RCC 7860 (cell line): ENCODE results near the gene CEMIP2.
A peak's percentile ranks its signal among the peaks of the same experiment; 100 is the strongest.
"Not testable (repeated sequence)": the region's sequence is repeated elsewhere in the genome, so short reads cannot be mapped to it uniquely, and the experiment has no call there.

ENCODE experiments used
- DNase-seq: peaks from one replicate; pipeline ENCODE4 v3.0.0-alpha.2; 2015; ENCODE audit warnings: low spot score
- FAIRE-seq: peaks from 2 replicates; lab custom pipeline; 2012; peaks lifted over from hg19 to GRCh38; lab: Jason Lieb, UNC

The CEMIP2 gene

DNA sequence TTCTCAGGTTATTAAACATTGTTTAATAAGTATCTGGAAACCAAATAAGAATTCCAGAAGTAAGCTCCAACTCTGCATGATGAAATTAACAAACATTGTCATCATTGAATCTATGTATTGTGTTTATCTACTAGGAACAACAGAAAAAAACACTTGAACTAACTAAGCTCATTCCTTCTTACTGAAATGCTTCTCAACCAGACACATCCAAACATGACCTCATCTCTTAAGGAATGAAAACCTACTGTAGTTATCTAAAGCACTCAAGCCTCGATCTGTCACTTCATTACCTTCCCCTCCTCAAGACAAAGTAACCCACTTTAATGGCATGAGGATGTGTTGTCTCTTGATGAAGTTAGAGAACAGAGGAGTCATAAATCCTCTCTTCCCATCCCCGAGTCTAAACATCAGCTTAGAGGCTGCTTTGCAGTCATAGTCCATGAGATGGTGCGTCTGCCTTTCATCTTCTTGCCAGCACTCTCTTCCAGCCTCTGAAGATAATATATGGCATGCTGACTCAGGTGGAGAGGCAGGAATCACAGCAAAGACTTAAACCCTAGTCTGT is 86.5 kb downstream of the CEMIP2 start:
- DNase-seq (peak; percentile 65), FAIRE-seq (peak; percentile 75)

DNA sequence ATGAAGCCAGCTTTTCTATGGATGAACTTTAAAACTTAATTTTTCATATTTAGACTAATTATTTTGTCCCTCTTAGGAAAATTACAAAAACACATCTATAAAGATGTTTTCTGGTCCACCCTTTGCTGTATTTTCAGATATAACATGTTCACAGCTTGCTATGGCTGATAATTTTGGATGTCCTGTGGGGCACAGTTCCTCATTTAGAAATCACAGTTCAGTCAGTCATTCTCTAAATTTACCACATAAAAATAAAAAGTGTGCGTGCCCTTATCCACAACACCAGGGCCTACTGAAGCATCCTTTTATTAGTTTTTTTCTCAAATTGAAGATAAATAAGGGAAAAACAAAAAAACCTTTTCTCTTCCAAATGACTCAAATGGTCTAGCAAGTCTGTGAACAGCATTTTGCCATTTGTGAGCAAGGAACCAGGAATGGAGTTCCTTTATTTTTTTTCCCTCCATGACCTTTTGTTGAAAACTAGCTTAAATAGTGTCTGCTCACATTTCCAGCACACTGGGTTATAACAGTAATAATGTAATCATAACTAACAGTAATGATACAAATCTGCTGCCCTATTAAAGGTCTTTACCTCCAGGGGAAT is 87.1 kb downstream of the CEMIP2 start:
- FAIRE-seq (no peak), DNase-seq (no peak)

DNA sequence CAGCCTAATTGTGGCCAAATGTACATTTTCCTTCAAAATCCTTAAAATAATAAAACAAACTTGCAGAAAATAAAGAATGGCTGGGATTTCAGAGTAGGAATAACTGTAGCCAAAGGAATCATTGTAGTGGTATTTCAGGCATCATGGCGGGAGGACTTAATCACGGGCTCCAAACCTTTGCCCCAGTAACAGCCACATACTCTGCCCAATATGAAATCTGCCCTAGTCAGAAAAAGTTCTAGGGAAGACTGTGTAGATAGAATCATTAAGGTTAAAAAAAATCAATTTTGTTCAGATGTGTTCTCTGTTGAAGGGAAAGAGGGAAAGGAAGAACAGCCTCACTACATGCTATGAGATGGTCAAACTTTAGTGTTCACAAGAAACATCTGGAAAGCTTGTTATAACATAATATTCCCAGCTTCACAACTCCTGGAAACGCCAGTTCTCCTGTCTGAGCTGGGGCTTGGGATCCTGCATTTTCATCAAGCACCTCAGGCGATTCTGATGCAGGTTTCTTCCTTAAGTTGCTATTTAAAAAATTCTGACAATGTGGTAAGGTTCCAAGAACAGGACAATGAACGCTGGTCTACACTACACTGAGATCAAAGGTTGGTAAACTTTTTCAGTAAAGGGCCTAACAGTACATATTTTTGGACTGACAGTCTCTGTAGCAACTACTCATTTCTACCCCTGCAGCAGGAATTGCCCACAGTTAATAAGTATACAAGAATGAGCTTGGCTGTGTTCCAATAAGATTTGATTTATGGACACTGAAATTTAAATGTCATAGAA is 87.9 kb downstream of the CEMIP2 start:
- peak; percentile 86 for FAIRE-seq
- peak; percentile 68 for DNase-seq

DNA sequence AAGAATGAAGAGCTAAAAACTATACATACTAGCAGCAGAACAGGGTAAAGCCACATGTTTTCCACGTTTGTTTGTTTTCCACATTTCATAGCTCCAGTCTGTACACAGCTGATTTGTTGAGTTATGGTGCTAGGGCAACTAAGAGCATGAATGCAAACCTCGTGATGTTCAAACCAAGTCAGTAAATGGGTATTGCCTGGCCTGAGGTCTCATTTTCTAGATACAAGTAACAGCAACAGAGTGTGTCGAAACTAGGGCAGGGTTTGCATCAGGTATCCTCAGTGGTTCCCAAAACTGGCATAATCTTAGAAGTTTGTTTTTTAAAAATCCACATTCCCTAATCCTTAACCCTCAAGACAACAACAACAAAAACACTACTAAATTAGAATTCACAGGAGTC is 89.3 kb downstream of the CEMIP2 start:
- FAIRE-seq = no peak
- no peak for DNase-seq

DNA sequence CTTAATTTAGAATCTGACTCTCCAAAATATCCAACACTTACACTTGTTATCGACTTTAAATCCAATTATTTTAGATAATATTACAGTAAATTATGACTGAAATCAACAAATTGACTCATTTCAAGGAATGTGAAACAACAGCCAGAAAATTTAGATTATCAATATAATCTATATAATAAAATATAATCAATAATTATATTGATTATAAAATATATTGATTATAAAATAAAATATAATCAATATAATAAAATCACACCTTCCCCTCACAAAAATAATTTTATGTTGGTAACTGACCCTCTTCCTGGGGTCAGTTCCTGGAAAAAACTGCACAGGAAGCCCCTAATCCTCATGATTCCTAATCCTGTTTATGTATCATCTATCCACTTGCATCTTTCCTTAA is 91.1 kb downstream of the CEMIP2 start:
- peak; percentile 17 for FAIRE-seq
- no peak for DNase-seq

DNA sequence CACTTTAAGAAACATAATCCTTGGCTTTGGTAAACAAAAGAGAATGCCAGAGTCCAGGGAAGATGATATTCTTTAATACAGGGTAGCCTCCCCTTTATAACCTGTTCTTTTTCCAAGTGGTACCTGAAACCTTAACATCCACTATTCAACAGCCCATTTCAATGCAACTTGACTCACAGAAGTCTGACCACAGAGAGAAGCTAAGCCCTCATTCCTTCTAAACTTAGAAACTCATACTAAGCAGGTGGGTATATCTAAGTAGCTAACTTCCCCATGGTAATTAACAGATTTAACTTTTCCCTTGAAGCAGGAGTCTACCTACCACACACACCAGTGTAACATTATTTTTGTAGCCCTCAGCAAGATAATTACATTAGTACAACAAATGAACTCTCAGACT is 91.9 kb downstream of the CEMIP2 start:
- FAIRE-seq (no peak), DNase-seq (no peak)

DNA sequence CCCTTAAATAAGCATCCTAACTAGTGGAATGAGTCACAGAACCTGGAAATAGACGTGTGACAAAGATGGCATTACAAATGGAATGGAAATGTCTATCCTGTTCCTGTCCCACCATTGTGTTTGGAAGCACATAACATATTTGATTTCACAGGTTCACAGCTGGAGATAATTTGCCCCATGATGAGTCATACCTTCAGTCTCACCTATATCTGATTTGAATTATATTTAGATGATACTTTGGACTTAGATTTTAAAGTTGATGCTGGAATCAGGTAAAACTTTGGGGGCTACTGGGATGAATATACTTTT is 92.5 kb downstream of the CEMIP2 start:
- FAIRE-seq = no peak

DNA sequence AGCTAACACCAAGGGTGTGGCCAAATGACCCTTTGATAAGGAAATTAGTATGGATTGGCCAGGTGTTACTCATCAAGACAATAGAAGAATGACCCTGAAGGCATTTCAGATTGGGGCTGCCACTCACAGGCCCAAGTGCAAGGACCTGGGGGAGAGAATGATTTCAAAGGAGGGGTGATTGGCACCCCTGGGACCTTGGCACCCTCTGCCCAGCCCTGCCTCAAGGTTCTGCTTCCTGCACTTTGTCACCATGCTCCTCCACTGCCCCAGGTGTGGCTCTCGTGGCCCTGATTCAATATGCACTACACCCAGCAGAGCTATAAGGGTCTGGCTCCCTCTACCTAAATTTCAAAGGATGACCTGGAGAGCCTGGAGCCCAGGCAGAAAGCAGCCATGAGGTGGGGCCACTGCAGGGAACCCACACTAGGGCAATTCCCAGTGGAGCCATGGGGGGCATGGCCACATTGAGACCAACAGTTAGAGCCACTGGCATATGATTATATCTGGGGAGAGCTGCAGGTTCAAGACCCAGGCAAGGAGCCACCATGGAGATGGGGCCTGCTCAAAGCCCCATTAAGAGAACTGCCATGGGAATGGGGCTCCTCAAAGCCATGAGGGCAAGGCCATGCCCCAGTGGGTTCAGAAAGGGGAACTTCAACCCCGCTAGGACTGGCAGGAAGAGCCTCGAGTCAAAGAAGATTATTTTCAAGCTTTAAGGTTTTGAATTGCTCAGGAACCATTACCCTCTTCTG is 93.0 kb downstream of the CEMIP2 start:
- DNase-seq (no peak), FAIRE-seq (no peak)

More for the DNA sequence above, 92.5 kb downstream of the CEMIP2 start:
- DNase-seq = no peak

DNA sequence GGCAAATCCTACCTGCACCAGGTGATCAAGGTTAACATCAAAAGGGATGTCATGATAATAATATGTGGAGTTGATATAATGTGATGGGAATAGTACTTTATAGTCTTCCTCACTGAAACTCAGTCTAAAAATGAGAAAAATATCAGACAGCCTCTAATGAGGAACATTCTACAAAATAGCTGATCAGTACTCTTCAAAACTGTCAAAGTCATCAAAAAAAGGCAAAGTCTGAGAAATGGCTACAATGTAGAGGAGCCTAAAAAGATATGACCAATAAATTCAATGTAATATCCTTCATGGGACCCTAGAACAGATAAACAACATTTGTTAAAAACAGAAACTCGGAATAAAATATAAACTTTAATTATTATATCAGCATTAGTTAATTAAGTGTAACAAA is 95.7 kb downstream of the CEMIP2 start:
- DNase-seq (no peak), FAIRE-seq (no peak)

DNA sequence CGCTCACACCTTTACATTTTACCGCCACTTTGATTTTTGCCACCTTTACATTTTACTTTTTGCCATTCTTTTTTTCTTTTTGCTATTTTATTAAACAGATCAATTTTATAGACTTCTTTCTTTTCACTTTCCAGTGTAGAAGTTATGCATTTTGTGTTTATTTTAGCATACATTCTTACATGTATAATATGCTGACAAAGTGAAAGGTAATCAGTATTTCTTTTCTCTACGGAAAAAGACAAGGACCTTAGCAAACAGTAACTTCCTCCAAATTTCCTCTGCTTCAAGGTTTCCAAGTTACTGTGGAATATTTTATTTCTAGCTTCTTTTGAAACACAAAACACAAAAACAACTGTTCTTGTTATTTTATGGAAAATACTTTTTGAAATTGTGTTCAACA is 97.0 kb downstream of the CEMIP2 start:
- FAIRE-seq (no peak), DNase-seq (no peak)

DNA sequence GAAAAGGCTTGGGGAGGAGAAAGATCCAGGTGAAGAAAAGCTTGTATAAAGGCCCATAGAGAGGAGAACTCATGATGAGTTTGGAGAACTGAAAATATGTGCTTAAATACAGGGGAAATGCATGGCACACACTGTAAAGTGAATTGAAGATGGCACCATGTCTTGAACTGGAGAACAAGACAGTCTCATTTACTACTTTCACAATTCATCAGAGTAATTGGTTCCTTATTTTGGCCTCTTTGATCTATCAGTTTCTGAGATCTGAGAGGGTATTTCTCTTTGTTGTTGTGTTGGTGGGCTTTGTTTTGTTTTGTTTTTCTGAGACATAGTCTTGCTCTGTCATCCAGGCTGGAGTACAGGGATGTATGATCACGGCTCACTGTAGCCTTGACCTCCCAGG is 98.2 kb downstream of the CEMIP2 start:
- no peak for DNase-seq
- no peak for FAIRE-seq

DNA sequence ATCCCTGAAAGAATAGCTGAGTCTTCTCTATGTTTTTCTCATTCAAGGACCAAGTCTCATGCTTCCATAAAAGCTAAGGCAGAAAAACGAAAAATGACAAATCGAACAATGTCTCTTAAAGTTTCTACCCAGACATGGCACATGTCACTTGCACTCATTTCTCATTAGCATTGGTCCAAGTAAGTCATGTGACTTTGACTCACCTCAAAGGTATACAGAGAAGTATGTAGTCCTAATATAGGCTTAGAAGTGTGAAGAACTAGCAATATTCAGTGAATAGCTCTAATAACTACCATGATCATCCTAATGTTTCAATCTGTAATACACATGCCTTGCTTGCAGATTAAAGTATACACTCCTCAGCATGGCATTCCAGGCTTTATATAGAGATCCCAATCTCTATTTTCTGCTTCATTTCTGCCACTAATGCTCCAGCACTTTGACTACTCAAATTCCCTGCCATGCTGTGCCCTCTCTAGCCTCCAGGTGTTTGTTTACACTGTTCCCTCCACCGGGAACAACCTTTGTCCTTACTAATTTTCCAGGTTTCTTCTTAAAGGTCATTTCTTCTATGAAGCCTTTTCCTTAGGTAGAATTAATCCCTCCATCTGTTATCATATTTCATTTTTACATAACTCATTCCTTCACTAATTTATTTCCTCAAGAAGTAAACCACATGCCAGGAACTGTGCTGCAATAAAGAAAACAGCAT is 98.9 kb downstream of the CEMIP2 start:
- DNase-seq (no peak), FAIRE-seq (no peak)

DNA sequence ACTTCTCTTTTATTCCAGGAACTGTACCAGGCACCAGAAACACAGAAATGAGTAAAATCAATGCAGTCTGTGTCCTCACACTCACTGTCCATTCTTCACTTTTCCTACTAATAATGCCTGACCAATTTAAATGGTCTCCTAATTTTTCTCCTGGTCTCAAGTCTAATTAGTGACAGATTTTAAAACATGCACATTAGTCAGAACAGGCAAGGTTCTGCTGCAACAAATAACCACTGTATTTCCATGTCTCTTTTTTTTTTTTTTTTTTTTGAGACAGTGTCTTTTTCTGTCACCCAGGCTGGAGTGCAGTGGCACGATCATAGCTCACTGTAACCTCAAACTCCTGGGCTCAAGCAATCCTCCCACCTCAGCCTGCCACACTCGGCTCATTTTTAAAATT is 99.6 kb downstream of the CEMIP2 start:
- no peak for DNase-seq
- no peak for FAIRE-seq

DNA sequence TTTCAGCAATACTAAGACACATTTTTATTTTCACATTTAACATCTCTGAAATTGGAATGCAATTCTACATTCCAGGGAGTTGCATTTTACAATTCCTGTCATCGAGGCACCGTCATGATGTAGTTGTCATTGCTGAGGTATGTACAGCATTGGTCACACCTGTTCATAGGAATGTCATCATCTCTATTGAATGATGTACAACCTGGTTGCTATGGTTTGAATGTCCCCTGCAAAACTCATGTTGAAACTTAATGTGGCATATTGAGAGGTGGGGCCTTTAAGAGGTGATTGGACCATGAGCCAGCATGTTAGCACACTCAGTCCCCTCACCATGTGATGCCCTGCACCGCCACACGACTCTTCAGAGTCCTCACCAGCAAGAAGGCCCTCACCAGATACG is 103.1 kb downstream of the CEMIP2 start:
- FAIRE-seq (no peak), DNase-seq (no peak)

DNA sequence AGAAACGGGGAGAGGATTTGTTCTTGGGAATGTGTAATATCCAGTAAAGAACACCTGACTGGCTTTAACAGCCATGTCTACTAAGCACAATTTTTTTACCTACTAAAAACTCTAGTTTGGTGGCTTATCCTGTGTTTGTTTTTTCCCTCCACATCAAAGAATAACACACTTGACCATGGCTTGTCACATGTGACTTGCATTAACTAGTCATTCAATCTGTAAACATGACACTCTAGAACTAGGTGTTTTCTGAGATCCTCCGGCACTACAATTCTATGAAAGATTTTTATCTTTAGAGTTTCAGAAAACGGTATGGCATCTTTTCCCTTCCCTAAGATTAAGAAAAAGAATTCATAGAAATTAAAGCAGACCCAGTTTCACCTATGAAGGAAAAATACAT is 103.7 kb downstream of the CEMIP2 start:
- no peak for DNase-seq
- FAIRE-seq = no peak

DNA sequence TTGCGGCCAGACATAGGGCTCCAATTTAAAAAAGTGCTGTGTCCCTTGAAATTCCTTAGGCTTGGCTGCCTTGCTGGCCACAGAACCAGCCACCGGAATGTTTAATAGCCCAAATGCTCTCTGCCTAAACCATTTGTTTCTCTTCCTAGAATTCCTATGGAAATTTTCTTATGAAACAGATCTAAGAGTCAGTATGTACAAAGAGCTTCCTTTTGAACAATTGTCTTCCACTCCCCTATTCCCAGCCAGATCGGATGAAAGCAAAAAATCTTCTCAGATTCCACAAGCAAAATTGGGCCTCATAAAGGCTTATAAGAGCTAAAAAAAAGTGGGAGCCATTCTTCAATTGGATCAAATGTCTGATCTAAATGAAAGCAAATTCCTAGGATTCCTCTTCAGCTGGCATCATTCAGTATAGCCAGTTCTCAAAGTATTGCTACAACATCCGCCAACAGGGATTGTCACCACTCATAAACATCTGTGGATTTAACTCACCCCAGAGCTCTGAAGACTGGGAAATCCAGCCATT is 104.3 kb downstream of the CEMIP2 start:
- DNase-seq = no peak
- no peak for FAIRE-seq

DNA sequence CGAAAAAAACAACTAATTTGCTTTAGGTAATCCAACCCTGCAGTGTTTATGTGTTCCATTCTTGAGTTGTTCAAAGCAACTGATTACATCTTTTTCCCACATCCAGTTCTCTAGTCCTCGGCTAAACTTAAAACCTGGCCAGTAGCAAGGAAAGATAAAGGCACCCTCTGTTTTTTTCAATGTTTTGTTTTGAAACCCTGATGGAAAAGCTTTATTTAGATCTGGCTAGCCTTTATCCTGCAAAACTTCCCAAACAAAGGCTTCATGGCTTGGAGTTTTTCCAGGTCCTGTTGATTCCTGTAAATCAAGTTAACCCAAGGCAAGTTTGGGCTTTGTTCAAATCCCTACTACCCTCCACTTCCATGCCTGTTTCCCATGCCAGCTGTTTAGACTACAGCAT is 105.1 kb downstream of the CEMIP2 start:
- FAIRE-seq = no peak
- DNase-seq = no peak

DNA sequence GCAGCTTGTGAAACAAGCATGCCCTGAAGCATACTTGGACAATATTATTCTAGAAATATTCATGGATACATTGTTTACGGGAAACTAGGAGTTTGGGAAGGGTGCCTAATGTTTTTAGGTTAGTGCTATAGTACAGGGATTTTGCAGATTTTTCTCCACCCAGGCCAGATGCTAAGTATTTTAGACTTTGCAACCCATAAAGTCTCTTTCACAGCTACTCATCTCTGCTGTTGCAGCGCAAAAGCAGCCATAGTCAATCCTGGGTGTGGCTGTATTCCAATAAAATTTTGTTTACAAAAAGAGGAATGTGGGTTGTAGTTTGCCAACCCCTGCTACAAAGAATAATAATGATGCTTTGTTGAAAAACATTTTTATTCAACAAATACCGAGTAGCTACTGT is 106.2 kb downstream of the CEMIP2 start:
- FAIRE-seq (no peak), DNase-seq (no peak)

DNA sequence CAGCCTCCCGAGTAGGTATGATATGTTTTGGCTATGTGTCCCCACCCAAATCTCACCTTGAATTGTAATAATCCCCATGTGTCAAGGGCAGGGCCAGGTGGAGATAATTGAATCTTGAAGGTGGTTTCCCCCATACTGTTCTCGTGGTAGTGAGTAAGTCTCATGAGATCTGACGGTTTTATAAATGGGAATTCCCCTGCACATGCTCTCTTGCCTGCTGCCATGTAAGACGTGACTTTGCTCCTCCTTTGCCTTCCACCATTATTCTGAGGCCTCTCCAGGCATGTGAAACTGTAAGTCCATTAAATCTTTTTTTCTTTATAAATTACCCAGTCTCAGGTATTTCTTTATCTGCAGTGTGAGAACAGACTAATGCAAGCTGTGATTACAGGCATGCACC is 111.0 kb downstream of the CEMIP2 start:
- FAIRE-seq, DNase-seq: not testable (repeated sequence)

DNA sequence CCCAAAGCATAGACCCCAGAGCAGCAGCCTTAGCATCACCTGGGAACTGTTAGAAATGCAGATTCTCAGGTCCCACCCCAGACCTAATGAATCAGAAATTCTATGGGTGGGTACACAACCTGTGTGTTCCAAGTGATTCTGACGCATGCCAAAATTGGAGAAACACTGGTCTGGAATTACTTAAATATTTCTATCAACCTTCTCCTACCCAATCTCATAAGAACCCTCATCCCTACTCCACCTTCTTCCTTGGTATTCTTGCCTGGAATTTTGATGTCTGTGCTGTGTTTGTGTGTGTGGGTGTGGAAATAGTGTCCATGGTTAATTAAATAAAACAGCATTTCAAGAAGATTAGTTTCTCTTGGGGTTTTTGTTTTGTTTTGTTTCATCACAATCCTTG is 111.8 kb downstream of the CEMIP2 start:
- DNase-seq (no peak), FAIRE-seq (no peak)

DNA sequence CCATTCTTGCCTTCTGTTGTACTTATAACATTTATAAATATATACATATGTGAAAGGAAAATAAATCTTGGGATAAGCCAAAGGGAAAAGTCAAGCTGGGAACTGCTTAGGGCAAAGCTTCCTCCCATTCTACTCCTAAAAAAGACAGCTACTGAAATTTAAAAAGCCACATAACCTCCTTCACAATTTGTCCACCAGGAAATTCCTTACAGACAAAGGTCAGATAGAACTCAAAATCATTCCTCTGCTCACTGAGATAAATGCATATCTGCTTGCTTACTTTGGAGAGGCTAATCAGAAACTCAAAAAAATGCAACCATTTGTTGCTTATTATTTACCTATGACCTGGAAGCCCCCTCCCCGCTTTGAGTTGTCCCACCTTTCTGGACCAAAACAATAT is 112.5 kb downstream of the CEMIP2 start:
- no peak for DNase-seq
- no peak for FAIRE-seq
